RWPE1 (cell line): ENCODE results near the gene HIVEP3.

Experiments
- CTCF ChIA-PET: fragments of 350-600 bp; sonication (Branson Sonifier 250); formaldehyde crosslinking; extraction: SDS; loops from one replicate; lab custom pipeline; 2021; lab: Yijun Ruan, JAX
- POLR2A ChIA-PET: fragments of 400-600 bp; formaldehyde crosslinking; extraction: SDS; loops from one replicate; lab custom pipeline; 2020; ENCODE audit warnings: antibody characterized with exemption; ENCODE audit not compliant: low non-redundant PET; lab: Yijun Ruan, JAX
- DNase-seq: peaks from one replicate; pipeline ENCODE4 v3.0.0; 2012; ENCODE audit warnings: low spot score
- H3K27ac ChIP-seq: fragments of 450-650 bp; 2 replicates; pipeline ENCODE4 v1.5.1; 2017
- TF ChIP-seq, protein P1 (sequence below): fragments of 450-650 bp; conservative IDR thresholded peaks from 2 replicates; pipeline ENCODE4 v1.5.1; 2017; ENCODE audit warnings: low read depth, mild to moderate bottlenecking

Gene HIVEP3

DNA sequence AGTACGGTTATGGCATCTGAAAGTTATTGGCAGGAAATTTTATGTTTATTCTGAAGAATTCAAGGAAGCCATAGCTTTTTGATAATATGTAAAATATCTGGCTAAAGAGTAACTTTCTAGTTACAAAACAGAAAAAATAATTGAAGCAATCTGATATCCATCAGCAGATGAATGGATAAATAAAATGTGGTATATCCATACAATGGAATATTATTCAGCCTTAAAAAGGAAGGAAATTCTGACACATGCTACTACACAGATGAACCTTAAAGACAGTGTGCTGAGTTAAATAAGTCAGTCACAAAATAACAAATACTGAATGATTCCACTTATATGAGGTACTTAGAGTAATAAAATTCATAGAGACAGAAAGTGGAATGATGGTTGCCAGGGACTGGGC, 25.0 kb upstream of the HIVEP3 start:
- DNase-seq, result no peak
- ChIA-PET POLR2A (no interaction called here), CTCF (no interaction called here)
- TF ChIP-seq, protein P1, sequence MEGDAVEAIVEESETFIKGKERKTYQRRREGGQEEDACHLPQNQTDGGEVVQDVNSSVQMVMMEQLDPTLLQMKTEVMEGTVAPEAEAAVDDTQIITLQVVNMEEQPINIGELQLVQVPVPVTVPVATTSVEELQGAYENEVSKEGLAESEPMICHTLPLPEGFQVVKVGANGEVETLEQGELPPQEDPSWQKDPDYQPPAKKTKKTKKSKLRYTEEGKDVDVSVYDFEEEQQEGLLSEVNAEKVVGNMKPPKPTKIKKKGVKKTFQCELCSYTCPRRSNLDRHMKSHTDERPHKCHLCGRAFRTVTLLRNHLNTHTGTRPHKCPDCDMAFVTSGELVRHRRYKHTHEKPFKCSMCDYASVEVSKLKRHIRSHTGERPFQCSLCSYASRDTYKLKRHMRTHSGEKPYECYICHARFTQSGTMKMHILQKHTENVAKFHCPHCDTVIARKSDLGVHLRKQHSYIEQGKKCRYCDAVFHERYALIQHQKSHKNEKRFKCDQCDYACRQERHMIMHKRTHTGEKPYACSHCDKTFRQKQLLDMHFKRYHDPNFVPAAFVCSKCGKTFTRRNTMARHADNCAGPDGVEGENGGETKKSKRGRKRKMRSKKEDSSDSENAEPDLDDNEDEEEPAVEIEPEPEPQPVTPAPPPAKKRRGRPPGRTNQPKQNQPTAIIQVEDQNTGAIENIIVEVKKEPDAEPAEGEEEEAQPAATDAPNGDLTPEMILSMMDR, result no peak
- no peak overlapping the region for H3K27ac ChIP-seq

DNA sequence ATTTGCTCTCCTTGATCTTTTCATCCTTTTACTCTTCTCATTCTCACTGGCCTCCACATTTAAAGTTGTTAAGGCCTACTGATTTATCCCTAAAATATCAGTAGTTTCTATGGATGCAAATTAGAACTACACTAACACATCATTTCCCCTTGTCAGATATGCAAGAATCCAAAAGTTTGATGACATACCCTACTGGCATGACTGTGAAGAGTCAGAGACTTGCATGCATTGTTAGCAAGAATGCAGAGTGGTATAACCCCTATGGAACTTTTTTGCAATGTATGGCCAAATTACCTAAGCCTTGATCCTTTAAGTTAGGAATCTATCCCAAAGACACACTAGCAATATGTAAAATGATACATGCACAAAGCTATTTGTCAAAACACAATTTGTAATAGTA, 23.6 kb upstream of the HIVEP3 start:
- TF ChIP-seq, protein P1, result no peak
- ChIA-PET POLR2A (no interaction called here), CTCF (interaction anchor here (0.6 kb wide), 1 partner anchor 401 kb away, joined by 3 read pairs; no protein-coding TSS in a partner anchor)

DNA sequence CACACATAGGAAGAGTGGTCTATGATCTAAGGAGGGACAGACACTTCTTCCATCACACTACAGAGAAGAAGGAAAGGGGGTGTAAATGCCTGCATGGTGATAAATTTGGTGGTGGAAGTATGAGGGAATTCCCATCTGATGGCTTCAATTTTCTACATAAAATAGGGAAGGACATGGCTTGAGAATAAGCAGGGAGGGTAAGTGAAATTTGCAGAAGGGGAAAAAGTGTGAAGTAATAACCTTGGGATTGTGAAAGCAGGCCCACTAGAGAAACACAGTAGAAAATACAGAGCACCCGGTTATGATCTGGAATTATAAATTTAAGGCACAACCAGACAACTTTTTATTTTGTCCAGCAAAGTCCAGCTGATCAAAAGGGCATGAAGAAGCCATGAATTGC, 22.7 kb upstream of the HIVEP3 start:
- TF ChIP-seq, protein P1, result no peak
- DNase-seq, result no peak
- H3K27ac ChIP-seq, result no peak overlapping the region
- ChIA-PET POLR2A (no interaction called here), CTCF (interaction anchor here (0.6 to 0.7 kb wide), 2 partner anchors 363 to 400 kb away, joined by 3 to 4 read pairs; no protein-coding TSS in a partner anchor)

More for the DNA sequence above, 23.6 kb upstream of the HIVEP3 start:
- no peak for DNase-seq
- no peak overlapping the region for H3K27ac ChIP-seq

DNA sequence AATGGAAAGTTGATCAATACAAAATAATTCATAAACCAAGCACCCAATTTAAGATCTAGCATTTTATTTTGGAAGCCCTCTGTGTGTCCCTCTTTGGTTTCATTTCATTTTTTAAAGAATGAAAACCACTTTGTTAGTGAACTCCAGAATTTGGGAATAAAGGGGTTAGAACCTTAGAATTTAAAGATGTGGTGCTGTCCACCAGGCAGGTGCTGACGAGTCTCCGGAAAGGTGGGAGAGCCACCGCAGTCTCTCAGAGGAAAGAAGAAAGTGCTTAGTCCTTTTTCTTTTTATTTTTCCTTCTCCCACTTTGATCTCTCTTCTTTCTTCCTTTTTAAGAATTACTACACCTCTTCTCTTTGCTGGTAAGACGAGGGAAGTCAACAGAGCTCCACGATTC, 20.5 kb upstream of the HIVEP3 start:
- H3K27ac ChIP-seq, result no peak overlapping the region
- TF ChIP-seq, protein P1, result no peak
- ChIA-PET POLR2A (no interaction called here), CTCF (interaction anchor here (0.6 kb wide), 1 partner anchor 750 kb away, joined by 3 read pairs; no protein-coding TSS in a partner anchor)
- DNase-seq, result no peak

DNA sequence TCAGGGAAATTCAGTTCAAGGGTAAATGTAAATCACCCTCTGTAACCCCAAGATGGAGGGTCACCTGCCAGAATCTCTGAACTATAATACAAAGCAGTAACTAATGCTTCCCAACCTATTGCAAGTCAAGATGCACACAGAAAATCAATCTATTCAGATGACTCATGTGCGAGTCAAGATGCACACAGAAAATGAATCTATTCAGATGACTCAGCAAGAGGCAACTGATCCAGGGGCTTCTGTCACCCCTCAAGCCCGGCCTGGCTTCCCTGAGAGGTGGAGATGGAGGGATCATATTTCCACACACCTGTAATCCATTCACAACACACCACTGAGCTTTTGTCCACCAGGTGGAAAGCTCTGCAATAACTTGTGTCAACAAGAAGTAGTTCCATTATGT, 17.4 kb upstream of the HIVEP3 start:
- CTCF ChIA-PET, result interaction anchor here (0.8 kb wide), 1 partner anchor 10 kb away, joined by 3 read pairs; no protein-coding TSS in a partner anchor
- POLR2A ChIA-PET, result no interaction called here
- peak; percentile 41 for DNase-seq
- TF ChIP-seq, protein P1, result no peak
- no peak overlapping the region for H3K27ac ChIP-seq

DNA sequence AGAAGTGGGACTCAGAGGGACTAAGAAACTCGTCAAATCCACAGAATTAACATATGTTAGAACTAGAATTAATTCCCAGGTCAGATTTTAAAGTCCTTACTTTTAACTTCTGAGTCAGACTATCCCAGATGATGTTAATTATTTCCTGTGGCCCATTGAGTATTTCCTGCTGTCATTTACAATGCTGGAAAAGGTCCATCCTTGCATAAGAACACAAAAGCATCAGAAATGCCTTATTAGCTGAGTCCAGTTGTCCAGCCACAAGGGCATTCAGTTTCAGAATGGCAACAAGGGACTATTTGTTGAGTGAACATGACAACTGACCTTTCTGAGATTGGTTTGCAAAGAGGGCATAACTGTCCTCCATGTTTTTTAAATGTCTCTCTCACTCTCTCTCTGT, 16.5 kb upstream of the HIVEP3 start:
- TF ChIP-seq, protein P1, result no peak
- CTCF ChIA-PET, result no interaction called here
- POLR2A ChIA-PET, result no interaction called here
- no peak overlapping the region for H3K27ac ChIP-seq
- DNase-seq, result no peak
